Nucleus accumbens (tissue), 56 donors: ENCODE results near the gene FAM83D.
"Not testable (repeated sequence)": the region's sequence is repeated elsewhere in the genome, so short reads cannot be mapped to it uniquely, and the experiment has no call there.

Source experiments
- DNase-seq, 56 donors: peaks; one replicate each; lab custom pipeline; 2025; lab: John Stamatoyannopoulos, UW

FAM83D gene

GRCh38 chr20:38996866-38997265 lies 70.6 kb downstream of the FAM83D start:
- DNase-seq: not testable (repeated sequence)

- no peak for DNase-seq
These were observed 71.4 kb downstream of the FAM83D start for GRCh38 chr20:38997622-38998021.

- no peak for DNase-seq
These were observed 73.0 kb downstream of the FAM83D start for GRCh38 chr20:38999217-38999616.

- DNase-seq: no peak
These were observed 74.0 kb downstream of the FAM83D start for GRCh38 chr20:38999965-39000910.
